AG04450 (cell line): Measurements from ENCODE around the gene PRRC2C. TPM values are rescaled to one million over a fixed set of nuclear protein-coding genes. Genes with fewer than 3 reads are reported as not detected.

Experiments used
- CTCF ChIA-PET: fragments of 300-600, 350-600 bp; formaldehyde crosslinking; extraction: SDS; loops from one replicate; lab custom pipeline; 2022; ENCODE audit warnings: antibody characterized with exemption, inconsistent platforms; lab: Charles Lee
- POLR2A ChIA-PET: fragments of 350-600 bp; formaldehyde crosslinking; extraction: SDS; loops from one replicate; lab custom pipeline; 2021; ENCODE audit warnings: antibody characterized with exemption, inconsistent platforms; lab: Yijun Ruan, JAX
- DNase-seq: peaks from one replicate; pipeline ENCODE4 v3.0.0-alpha.2; 2011; ENCODE audit warnings: low read depth, low spot score
- H3K27ac ChIP-seq: one replicate; pipeline ENCODE4 v1.5.1; 2012; ENCODE audit warnings: low read depth, low read length, control low read depth
- H3K27me3 ChIP-seq: one replicate; pipeline ENCODE4 v1.6.0; 2012; ENCODE audit warnings: low read length; ENCODE audit not compliant: control insufficient read depth, insufficient read depth
- H3K4me3 ChIP-seq: 2 replicates; pipeline ENCODE4 v1.5.1; 2011; ENCODE audit warnings: mild to moderate bottlenecking, low read depth, low read length, control low read depth
- H3K9me3 ChIP-seq: 2 replicates; pipeline ENCODE4 v1.5.1; 2012; ENCODE audit warnings: low read length; ENCODE audit not compliant: control insufficient read depth, insufficient read depth
- polyA plus RNA-seq: library from polyadenylated mRNA; depleted of rRNA; stranded (reverse); fragments of >200 nt; gene quantifications from 2 replicates; pipeline ENCODE4 v1.2.3, GENCODE V29; 2011
- TF ChIP-seq, protein P1 (sequence below): IDR thresholded peaks from 2 replicates; pipeline ENCODE4 v1.5.1; 2011; ENCODE audit warnings: low read depth, low read length, control low read depth, inconsistent platforms

Gene PRRC2C
- polyA plus RNA-seq, 1 experiment, result 66.4 TPM

DNA sequence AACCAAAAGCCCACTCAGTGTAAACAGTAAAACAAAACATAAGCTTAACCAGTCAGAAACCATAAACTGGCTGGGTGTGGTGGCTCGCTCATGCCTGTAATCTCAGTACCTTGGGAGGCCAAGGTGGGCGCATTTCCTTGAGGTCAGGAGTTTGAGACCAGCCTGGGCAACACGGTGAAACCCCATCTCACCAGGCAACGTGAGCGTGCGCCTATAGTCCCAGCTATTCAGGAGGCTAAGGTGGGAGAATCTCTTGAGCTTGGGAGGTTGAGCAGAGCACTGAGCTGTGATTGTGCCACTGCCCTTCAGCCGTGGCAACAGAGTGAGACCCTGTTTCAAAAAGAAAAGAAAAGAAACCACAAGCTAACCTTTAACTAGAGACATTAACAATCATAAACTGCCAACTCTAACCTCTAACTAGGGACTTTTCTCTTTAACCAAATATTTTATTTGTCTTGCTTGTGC, 13.1 kb upstream of the PRRC2C start:
- Histone ChIP-seq H3K9me3 (no peaks in the 10 kb centered on the region), H3K27ac (no peak overlapping the region), H3K4me3 (no peak overlapping the region), H3K27me3 (no peaks in the 10 kb centered on the region)
- no peak for DNase-seq
- CTCF ChIA-PET, result interaction anchor here (1.4 kb wide), 1 partner anchor 13 kb away, joined by 7 read pairs; the partner anchor contains the start of gene PRRC2C
- POLR2A ChIA-PET, result no interaction called here
- TF ChIP-seq, protein P1, sequence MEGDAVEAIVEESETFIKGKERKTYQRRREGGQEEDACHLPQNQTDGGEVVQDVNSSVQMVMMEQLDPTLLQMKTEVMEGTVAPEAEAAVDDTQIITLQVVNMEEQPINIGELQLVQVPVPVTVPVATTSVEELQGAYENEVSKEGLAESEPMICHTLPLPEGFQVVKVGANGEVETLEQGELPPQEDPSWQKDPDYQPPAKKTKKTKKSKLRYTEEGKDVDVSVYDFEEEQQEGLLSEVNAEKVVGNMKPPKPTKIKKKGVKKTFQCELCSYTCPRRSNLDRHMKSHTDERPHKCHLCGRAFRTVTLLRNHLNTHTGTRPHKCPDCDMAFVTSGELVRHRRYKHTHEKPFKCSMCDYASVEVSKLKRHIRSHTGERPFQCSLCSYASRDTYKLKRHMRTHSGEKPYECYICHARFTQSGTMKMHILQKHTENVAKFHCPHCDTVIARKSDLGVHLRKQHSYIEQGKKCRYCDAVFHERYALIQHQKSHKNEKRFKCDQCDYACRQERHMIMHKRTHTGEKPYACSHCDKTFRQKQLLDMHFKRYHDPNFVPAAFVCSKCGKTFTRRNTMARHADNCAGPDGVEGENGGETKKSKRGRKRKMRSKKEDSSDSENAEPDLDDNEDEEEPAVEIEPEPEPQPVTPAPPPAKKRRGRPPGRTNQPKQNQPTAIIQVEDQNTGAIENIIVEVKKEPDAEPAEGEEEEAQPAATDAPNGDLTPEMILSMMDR, result no peak

DNA sequence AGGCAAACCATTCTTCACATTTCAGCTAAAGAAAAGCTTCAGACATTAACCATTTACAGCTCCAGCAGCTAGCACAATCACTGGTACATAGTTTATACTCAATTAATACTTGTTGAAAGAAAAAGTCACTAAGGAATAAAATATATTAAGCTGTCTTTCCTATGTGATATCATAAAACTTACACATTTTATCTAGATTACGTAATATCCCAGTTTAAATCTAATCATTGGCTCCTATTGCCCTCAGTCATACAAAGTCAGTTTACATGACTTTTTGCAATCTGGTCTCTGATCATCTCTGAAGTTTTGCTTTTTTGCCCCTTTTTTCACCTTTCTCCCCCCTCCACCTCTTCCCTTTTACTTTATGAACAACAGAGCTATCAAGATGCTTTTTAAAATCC, 8.5 kb upstream of the PRRC2C start:
- ChIA-PET POLR2A (no interaction called here), CTCF (interaction anchor here (0.7 to 1.8 kb wide), 3 partner anchors 9 to 1911 kb away, joined by 4 to 12 read pairs (median 5); partner anchors contain the start of gene PRRC2C)
- H3K27ac ChIP-seq, result no peak overlapping the region
- H3K4me3 ChIP-seq, result no peak overlapping the region
- no peak for DNase-seq
- H3K27me3 ChIP-seq, result no peaks in the 10 kb centered on the region
- H3K9me3 ChIP-seq, result no peaks in the 10 kb centered on the region
- TF ChIP-seq, protein P1, result no peak

DNA sequence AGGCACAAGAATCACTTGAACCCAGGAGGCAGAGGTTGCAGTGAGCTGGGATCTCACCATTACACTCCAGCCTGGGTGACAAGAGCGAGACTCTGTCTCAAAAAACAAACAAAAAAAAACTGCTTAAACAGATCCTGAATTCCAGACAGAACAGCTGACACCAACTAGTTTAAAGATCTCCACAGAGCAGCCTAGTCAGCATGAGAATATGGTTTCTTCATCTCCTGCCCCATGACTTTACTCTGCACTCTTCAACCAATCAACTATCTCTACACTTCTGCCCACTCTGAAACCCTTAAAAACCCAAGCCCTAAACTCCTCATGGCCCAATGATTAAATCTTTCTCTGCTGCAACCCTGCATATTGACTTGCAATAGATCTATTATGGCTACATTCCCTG, 7.5 kb upstream of the PRRC2C start:
- POLR2A ChIA-PET, result no interaction called here
- TF ChIP-seq, protein P1, result no peak
- Histone ChIP-seq H3K27me3 (no peaks in the 10 kb centered on the region), H3K9me3 (no peaks in the 10 kb centered on the region), H3K27ac (no peak overlapping the region), H3K4me3 (no peak overlapping the region)
- CTCF ChIA-PET, result interaction anchor here (0.6 kb wide), 1 partner anchor 20 kb away, joined by 9 read pairs; no protein-coding TSS in a partner anchor
- no peak for DNase-seq

DNA sequence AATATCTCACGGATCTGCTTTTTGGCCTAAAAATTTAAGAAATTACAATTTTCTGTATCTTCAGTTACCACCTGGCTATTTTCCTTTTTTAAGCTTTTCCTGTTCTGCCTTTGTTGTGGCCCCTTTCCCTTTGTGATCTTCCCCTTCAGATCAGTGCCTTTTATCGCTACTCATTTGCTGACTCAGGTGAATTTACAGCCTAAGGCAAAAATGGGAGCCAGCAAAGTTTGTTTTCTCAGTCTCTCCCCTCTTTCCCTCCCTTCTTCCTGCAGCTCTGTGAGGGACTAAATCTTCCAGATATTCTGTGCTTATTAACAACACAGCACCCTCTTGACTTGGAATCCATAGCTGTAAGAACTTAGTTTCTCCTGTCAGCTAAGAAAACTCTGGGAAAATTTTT, 5.3 kb upstream of the PRRC2C start:
- no peak overlapping the region for H3K4me3 ChIP-seq
- TF ChIP-seq, protein P1, result no peak

DNA sequence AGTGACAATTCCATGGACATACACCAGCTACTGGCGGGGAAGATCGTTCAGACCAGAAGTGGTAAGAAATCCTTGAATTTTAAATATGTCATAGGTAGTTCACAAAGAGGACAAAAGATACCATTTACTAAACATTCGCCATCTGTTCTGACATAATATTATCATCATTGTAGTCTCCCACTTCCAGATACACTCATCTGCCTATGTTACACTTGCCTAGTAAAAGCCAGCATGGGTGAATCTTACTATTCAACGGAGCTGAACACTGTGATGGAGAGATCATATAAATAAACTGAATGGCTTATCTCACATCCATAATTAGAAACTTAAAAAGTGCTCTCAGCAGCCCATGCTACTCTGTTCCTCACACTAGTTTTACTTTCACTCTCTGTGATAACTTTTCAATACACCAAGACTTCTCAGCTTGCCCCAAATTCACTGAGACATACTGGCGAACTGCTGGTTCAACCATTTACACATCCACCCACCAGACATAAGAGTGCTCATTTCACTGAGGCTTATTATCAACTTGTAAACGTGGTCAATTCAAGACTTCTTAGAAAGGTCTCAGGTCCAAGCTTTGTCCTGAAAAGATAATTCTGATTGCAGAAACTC, 463 bp upstream of the PRRC2C start:
- no peak for DNase-seq
- H3K27ac ChIP-seq, result peak overlapping the region; percentile 100
- POLR2A ChIA-PET, result interaction anchor here (0.6 to 0.9 kb wide), 2 partner anchors 26 to 231 kb away, joined by 3 read pairs; no protein-coding TSS in a partner anchor
- peak overlapping the region; percentile 65 for H3K4me3 ChIP-seq
- CTCF ChIA-PET, result interaction anchor here (0.6 to 2.8 kb wide), 26 partner anchors 9 to 501 kb away, joined by 3 to 20 read pairs (median 6); partner anchors contain the start of gene FMO4
- TF ChIP-seq, protein P1, result no peak
- peaks cover 3% of the 10 kb centered on the region; the same call in 1 of the 2 replicates for H3K9me3 ChIP-seq
- H3K27me3 ChIP-seq, result no peaks in the 10 kb centered on the region

More for the DNA sequence above, 5.3 kb upstream of the PRRC2C start:
- Histone ChIP-seq H3K27ac (no peak overlapping the region), H3K9me3 (no peaks in the 10 kb centered on the region), H3K27me3 (no peaks in the 10 kb centered on the region)
- POLR2A ChIA-PET, result no interaction called here
- DNase-seq, result no peak
- CTCF ChIA-PET, result interaction anchor here (1.3 kb wide), 1 partner anchor 166 kb away, joined by 4 read pairs; the partner anchor contains the start of gene FMO4
